Upper lobe of right lung (tissue), 1 donor: ENCODE results near the gene BSG. TPM values are rescaled to one million over a fixed set of nuclear protein-coding genes. Genes with fewer than 3 reads are reported as not detected.

ENCODE experiments used
- ATAC-seq: fragments of 200-7000 bp; cut with Tn5 transposase; one replicate; pipeline ENCODE4 v1.9.1; 2020; ENCODE audit warnings: mild to moderate bottlenecking, moderate library complexity
- DNase-seq: peaks from one replicate; pipeline ENCODE4 v3.0.0-alpha.2; 2020
- H3K27ac ChIP-seq: fragments of 200-600 bp; one replicate; pipeline ENCODE4 v1.8.0; 2022
- H3K27me3 ChIP-seq: fragments of 200-600 bp; one replicate; pipeline ENCODE4 v1.8.0; 2022; ENCODE audit warnings: mild to moderate bottlenecking
- H3K36me3 ChIP-seq: fragments of 200-600 bp; one replicate; pipeline ENCODE4 v1.8.0; 2022
- H3K4me1 ChIP-seq: fragments of 200-600 bp; one replicate; pipeline ENCODE4 v1.8.0; 2022
- H3K4me3 ChIP-seq: fragments of 200-600 bp; one replicate; pipeline ENCODE4 v1.8.0; 2022; ENCODE audit warnings: mild to moderate bottlenecking
- H3K9me3 ChIP-seq: fragments of 200-600 bp; one replicate; pipeline ENCODE4 v1.8.0; 2022
- intact Hi-C: fragments of 100-400 bp; cut with DNase I; formaldehyde crosslinking; loops from one replicate; pipeline ENCODE4 v1.11.0; 2022
- total RNA-seq: library from RNA; stranded (reverse); fragmentation: NEBNext Ultra II Directional; extraction: Animal tissue kit (Norgen Biotek cat#: 25700); gene quantifications from one replicate; pipeline ENCODE4 v1.2.1, GENCODE V29; 2021
- TF ChIP-seq, protein P1 (sequence below): fragments of 200-600 bp; IDR thresholded peaks from one replicate; pipeline ENCODE4 v1.8.0; 2022; ENCODE audit warnings: antibody characterized with exemption
- donor health status: DM: no; HTN: yes; CAD: no; lungs with severe emphysema.

The BSG gene
- total RNA-seq, 1 donor from 2014 or later: 359 TPM

GRCh38 chr19:533364-534058 is 38.9 kb upstream of the BSG start:
- Histone ChIP-seq H3K27me3 (no peaks in the 10 kb centered on the region), H3K4me3 (peak overlapping the region; percentile 99), H3K27ac (peak overlapping the region; percentile 84), H3K4me1 (peaks cover 21% of the 10 kb centered on the region), H3K9me3 (no peaks in the 10 kb centered on the region), H3K36me3 (peaks cover 23% of the 10 kb centered on the region)
- intact Hi-C loops: no loop called here
- no peak for DNase-seq
- TF ChIP-seq, protein P1, sequence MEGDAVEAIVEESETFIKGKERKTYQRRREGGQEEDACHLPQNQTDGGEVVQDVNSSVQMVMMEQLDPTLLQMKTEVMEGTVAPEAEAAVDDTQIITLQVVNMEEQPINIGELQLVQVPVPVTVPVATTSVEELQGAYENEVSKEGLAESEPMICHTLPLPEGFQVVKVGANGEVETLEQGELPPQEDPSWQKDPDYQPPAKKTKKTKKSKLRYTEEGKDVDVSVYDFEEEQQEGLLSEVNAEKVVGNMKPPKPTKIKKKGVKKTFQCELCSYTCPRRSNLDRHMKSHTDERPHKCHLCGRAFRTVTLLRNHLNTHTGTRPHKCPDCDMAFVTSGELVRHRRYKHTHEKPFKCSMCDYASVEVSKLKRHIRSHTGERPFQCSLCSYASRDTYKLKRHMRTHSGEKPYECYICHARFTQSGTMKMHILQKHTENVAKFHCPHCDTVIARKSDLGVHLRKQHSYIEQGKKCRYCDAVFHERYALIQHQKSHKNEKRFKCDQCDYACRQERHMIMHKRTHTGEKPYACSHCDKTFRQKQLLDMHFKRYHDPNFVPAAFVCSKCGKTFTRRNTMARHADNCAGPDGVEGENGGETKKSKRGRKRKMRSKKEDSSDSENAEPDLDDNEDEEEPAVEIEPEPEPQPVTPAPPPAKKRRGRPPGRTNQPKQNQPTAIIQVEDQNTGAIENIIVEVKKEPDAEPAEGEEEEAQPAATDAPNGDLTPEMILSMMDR: no peak
- no peak for ATAC-seq

- no peak for DNase-seq
- no peak for ATAC-seq
- Histone ChIP-seq H3K9me3 (no peaks in the 10 kb centered on the region), H3K4me3 (peak overlapping the region; percentile 99), H3K27me3 (no peaks in the 10 kb centered on the region), H3K4me1 (peaks cover 21% of the 10 kb centered on the region), H3K27ac (peak overlapping the region; percentile 84), H3K36me3 (peaks cover 28% of the 10 kb centered on the region)
- intact Hi-C loops: no loop called here
- TF ChIP-seq, protein P1: no peak
Measured at GRCh38 chr19:534088-534487, 38.3 kb upstream of the BSG start.

DNA sequence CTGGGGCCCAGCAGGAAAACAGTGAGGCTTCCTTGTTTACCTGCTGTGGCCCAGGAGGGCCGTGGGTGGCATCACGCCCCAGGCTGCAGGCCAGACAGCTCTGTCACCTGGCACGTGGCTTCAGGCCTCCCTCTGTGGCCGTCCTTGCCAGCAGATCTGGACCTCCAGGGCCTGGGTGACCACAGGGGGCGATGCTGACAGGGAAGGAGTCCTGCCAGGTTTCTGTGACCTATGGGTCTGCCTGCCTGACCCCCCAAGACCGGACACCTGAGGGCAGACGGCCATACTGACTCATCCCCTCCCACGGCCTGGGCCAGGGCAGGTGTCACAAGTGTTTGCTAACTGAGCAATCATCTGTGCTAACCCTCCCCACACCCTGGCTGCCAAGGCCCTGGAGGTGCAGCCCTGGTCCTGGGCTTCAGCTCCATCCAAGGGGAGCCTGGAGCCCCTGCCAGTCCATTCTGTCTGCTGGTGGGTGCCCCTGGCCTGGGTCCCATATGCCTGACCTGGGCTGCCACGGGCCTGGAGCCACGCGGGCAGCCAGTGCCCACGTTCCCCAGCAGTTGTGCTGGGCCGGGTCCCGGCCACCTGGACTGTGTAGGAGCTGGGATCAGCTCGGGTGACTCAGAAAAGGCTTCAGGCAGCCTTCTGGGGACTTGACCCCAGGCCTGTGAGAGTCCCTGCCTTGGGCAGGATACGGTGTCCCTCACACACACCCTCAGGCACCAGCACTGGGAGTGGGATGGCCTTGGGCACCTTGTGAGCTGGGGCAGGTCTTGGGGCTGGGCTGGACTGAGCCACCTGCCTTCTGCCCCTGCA is 37.2 kb upstream of the BSG start:
- H3K27me3 ChIP-seq: no peaks in the 10 kb centered on the region
- no peak overlapping the region for H3K4me3 ChIP-seq
- H3K36me3 ChIP-seq: peaks cover 35% of the 10 kb centered on the region
- H3K27ac ChIP-seq: no peak overlapping the region
- no peaks in the 10 kb centered on the region for H3K9me3 ChIP-seq
- intact Hi-C loops: no loop called here
- TF ChIP-seq, protein P1: no peak
- ATAC-seq (no peak), DNase-seq (no peak)
- H3K4me1 ChIP-seq: peaks cover 21% of the 10 kb centered on the region

DNA sequence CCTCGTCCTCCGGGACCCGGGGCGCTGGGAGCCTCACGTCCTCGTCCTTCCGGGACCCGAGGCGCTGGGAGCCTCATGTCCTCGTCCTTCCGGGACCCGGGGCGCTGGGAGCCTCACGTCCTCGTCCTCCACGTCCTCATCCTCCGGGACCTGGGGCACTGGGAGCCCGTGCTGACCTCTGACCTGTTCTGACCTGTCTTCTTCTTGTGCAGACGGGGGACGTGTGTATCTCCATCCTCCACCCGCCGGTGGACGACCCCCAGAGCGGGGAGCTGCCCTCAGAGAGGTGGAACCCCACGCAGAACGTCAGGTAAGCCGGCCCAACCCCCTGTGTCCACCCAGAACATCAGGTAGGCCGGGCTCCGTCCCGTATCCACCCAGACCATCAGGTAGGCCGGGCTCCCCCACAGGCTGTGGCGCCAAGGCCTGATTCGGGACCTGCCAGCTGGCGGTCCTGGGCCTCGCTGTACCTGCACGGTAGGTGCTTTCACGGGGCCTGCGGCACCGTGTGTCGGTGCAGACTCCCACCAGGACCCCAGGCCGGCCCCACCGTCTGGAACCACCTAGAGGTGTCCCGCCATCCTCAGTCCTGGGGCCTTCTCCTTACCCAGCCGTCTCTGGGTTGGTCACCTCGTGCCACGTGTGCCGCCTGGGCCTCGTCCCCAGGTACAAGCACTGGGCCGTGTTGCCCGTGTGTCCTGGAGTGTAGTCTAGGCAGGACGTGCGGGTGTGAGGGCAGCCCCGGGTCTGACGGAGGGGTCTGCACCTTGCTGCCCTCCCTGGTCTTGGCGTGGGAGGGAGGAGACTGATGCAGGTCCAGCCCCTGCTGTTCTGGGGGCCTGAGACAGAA is 36.1 kb upstream of the BSG start:
- H3K9me3 ChIP-seq: no peaks in the 10 kb centered on the region
- TF ChIP-seq, protein P1: no peak
- H3K4me1 ChIP-seq: peaks cover 18% of the 10 kb centered on the region
- peaks cover 36% of the 10 kb centered on the region for H3K36me3 ChIP-seq
- no peak for DNase-seq
- ATAC-seq: no peak
- no peaks in the 10 kb centered on the region for H3K27me3 ChIP-seq
- no peak overlapping the region for H3K27ac ChIP-seq
- no peak overlapping the region for H3K4me3 ChIP-seq
- intact Hi-C loops: no loop called here

DNA sequence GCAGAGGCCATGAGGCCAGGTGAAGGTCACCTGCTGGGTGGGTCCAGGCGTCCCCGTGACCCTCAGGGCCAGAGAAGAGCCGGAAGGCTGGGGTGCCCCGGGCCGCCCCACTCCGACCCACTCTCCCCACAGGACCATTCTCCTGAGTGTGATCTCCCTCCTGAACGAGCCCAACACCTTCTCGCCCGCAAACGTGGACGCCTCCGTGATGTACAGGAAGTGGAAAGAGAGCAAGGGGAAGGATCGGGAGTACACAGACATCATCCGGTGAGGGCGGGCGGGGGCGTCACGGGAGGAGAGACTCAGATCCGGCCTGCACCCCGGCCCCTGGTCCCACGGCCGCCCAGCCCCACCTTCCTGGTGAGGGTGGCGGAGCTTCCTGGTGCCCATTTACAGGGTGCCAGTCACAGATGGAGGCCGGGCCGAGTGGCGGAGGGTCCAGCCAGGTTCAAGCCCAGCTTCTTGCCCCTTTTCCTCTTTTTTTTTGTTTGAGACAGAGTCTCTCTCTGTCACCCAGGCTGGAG is 35.5 kb upstream of the BSG start:
- no peak overlapping the region for H3K27ac ChIP-seq
- peaks cover 42% of the 10 kb centered on the region for H3K36me3 ChIP-seq
- intact Hi-C loops: no loop called here
- ATAC-seq (no peak), DNase-seq (no peak)
- H3K4me1 ChIP-seq: peaks cover 18% of the 10 kb centered on the region
- TF ChIP-seq, protein P1: no peak
- no peaks in the 10 kb centered on the region for H3K9me3 ChIP-seq
- no peak overlapping the region for H3K4me3 ChIP-seq
- no peaks in the 10 kb centered on the region for H3K27me3 ChIP-seq
